Measurements from ENCODE around the gene TECRL.

The TECRL gene

DNA sequence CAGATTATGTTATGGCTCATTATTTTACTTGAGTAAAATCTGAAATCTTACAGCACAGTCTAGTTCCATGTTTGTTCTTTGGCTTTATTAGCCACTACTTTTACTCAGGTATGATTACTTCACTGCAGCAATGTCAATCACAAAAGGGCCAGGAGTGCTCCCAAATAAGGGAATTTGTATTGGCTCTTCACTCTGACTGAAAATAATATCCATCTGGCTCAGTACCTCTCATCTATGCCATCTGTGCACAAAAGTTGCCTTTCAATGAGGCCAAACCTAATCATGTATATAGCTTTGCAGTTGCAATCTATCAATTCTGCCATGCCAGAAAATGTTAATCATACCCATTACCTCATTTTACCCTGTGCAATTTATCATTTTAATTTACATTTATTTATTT, 161.1 kb downstream of the TECRL start:
- TF ChIP-seq, protein P1, sequence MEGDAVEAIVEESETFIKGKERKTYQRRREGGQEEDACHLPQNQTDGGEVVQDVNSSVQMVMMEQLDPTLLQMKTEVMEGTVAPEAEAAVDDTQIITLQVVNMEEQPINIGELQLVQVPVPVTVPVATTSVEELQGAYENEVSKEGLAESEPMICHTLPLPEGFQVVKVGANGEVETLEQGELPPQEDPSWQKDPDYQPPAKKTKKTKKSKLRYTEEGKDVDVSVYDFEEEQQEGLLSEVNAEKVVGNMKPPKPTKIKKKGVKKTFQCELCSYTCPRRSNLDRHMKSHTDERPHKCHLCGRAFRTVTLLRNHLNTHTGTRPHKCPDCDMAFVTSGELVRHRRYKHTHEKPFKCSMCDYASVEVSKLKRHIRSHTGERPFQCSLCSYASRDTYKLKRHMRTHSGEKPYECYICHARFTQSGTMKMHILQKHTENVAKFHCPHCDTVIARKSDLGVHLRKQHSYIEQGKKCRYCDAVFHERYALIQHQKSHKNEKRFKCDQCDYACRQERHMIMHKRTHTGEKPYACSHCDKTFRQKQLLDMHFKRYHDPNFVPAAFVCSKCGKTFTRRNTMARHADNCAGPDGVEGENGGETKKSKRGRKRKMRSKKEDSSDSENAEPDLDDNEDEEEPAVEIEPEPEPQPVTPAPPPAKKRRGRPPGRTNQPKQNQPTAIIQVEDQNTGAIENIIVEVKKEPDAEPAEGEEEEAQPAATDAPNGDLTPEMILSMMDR (IDR thresholded peaks at IDR 0.05; ENCODE audit: low read depth, low read length): no peak
- no peak for TF ChIP-seq EZH2phosphoT487 (IDR thresholded peaks at IDR 0.05; ENCODE audit: low read depth)
- Histone ChIP-seq H3K27ac (ENCODE audit: low read length) (no peak overlapping the region), H3K27me3 (ENCODE audit: low read depth, low read length) (no peaks in the 10 kb centered on the region), H3K79me2 (ENCODE audit: low read length) (no peaks in the 10 kb centered on the region), H2AFZ (ENCODE audit: low read depth, low read length) (no peak overlapping the region), H3K36me3 (replicated peaks; ENCODE audit: low read depth, low read length) (no peaks in the 10 kb centered on the region), H4K20me1 (ENCODE audit: insufficient read depth, low read length) (no peaks in the 10 kb centered on the region), H3K9me3 (ENCODE audit: insufficient read depth, low read length) (no peaks in the 10 kb centered on the region), H3K9ac (ENCODE audit: low read length) (no peak overlapping the region), H3K4me2 (ENCODE audit: low read length) (no peak overlapping the region), H3K4me1 (ENCODE audit: low read length) (no peaks in the 10 kb centered on the region), H3K4me3 (ENCODE audit: low read length) (no peak overlapping the region)

DNA sequence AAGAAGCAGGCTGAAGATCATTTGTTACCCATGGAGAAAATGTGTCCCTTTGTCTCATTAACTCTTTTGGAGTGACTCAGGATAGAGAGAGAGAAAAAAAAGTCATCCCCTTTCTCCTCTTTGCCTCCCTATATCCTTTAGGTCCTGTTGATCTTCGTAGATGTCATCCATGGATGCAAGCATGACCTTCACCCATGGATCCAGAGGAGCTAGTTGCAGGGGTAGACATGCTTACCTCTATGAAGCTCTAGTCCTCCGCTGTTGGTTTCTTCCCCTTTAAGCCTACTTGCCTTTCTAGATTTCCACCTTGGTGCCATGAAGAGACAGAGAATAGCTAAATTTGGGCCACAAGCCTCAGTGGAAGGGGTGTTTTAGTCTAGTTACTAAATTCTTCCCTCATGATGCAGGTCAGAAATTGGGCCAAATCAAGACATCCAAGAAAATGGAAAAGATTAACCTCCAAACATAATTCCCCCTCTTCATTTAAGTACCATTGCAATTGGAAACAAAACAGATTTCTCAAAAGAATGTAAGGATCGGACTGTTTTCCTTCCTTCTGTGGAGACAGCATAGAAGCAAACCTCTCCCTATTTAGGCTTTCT, 178.4 kb downstream of the TECRL start:
- TF ChIP-seq EZH2phosphoT487 (IDR thresholded peaks at IDR 0.05; ENCODE audit: low read depth): no peak
- TF ChIP-seq, protein P1 (IDR thresholded peaks at IDR 0.05; ENCODE audit: low read depth, low read length): no peak
- H3K4me3 ChIP-seq (ENCODE audit: low read length): no peak overlapping the region
- H3K9ac ChIP-seq (ENCODE audit: low read length): no peak overlapping the region
- H3K4me2 ChIP-seq (ENCODE audit: low read length): no peak overlapping the region
- H3K27ac ChIP-seq (ENCODE audit: low read length): no peak overlapping the region
- H3K9me3 ChIP-seq (ENCODE audit: insufficient read depth, low read length): peaks cover 14% of the 10 kb centered on the region
- no peaks in the 10 kb centered on the region for H4K20me1 ChIP-seq (ENCODE audit: insufficient read depth, low read length)
- H3K4me1 ChIP-seq (ENCODE audit: low read length): no peaks in the 10 kb centered on the region
- no peak overlapping the region for H2AFZ ChIP-seq (ENCODE audit: low read depth, low read length)
- H3K27me3 ChIP-seq (ENCODE audit: low read depth, low read length): no peaks in the 10 kb centered on the region
- no peaks in the 10 kb centered on the region for H3K36me3 ChIP-seq (replicated peaks; ENCODE audit: low read depth, low read length)
- no peaks in the 10 kb centered on the region for H3K79me2 ChIP-seq (ENCODE audit: low read length)
